ENCODE measurements around the gene PA2G4.

DNA sequence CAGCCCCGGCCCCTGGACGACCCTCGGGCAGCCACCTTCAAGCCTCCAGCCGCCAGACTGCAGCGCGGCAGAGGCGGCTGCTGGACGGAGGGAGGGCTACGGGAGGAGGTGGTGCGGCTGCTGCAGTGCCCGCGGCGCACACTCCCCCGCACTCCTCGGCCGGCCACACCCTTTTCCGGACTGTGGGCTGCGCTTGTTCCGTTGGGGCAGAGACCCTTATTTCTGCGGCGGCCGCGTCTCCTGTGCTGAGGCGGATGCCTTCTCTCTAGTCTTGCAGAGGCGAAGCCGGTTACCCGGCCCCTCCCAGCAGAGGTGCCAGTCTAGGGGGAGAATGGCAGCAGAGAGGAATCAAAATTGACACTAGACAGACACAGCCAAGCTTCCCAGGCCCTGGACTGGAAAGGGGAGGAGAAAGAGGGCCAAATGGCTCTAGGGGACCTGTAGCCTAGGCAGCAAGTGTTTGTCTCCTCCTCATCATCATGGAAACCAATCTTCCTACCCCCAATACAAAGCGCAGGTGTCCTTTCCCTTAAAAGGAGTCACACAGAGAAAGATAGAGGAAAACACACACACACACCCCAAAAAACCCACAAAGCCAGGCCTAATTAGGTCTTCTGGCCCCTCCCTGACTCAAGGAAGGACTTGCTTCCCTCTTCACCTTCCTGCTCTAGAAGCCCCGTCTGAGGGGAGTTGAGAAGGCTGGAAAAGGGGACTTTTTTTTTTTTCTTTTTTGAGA lies 25.0 kb downstream of the PA2G4 start:
- no peak for TF ChIP-seq POLR2A (IDR thresholded peaks at IDR 0.05; ENCODE audit: low read depth, low read length)
- TF ChIP-seq POLR2AphosphoS5 (IDR thresholded peaks at IDR 0.05; ENCODE audit: low read depth, low read length): no peak
- no peak for TF ChIP-seq POU2F2 (IDR thresholded peaks at IDR 0.05; ENCODE audit: low read depth, low read length)
- TF ChIP-seq TAF1 (IDR thresholded peaks at IDR 0.05; ENCODE audit: low read depth, low read length): 0 out of 2 replicates have a peak, but pooled peaks have one; percentile 27
- TF ChIP-seq SPI1 (IDR thresholded peaks at IDR 0.05; ENCODE audit: low read depth, low read length): no peak
- no peak for TF ChIP-seq PAX5 (IDR thresholded peaks at IDR 0.05; ENCODE audit: insufficient read depth, low read length, severe bottlenecking)
